Stomach (tissue), 9 donors: Measurements from ENCODE around the gene CYTH3. TPM values are rescaled to one million over a fixed set of nuclear protein-coding genes. Genes with fewer than 3 reads are reported as not detected.

Experiments used
- DNase-seq, 2 donors: peaks; one replicate each; pipeline versions ENCODE4 v3.0.0 to v3.0.0-alpha.2; 2013 to 2019
- H3K27ac ChIP-seq, 5 donors: fragments of 200-600 bp in 4 of 5; sonication (generic) in 4 of 5; one replicate each; pipeline ENCODE4 v1.5.1; 2013 to 2019; ENCODE audit warnings: mild to moderate bottlenecking in 1 of 5, moderate library complexity in 1 of 5
- H3K27me3 ChIP-seq, 3 donors: fragments of 200-600 bp; sonication (generic); one replicate each; pipeline ENCODE4 v1.5.1; 2017 to 2019; ENCODE audit warnings: mixed run types in 1 of 3
- H3K36me3 ChIP-seq, 4 donors: fragments of 200-600 bp; sonication (generic); 1 replicate in 3 of 4; 2 replicates in 1 of 4; pipeline ENCODE4 v1.5.1; 2016 to 2019
- H3K4me1 ChIP-seq, 4 donors: fragments of 200-600 bp; sonication (generic); one replicate each; pipeline ENCODE4 v1.5.1; 2016 to 2019
- H3K4me3 ChIP-seq, 4 donors: fragments of 200-600 bp; sonication (generic) in 3 of 4; one replicate each; pipeline ENCODE4 v1.5.1; 2016 to 2019; ENCODE audit warnings: mild to moderate bottlenecking in 1 of 4
- H3K9me3 ChIP-seq, 4 donors: fragments of 200-600 bp; sonication (generic); one replicate each; pipeline ENCODE4 v1.5.1; 2016 to 2019
- CTCF ChIP-seq, 7 experiments: fragments of 450-650 bp in 4 of 7; fragments of 200-600 bp in 3 of 7; sonication (generic) in 3 of 7; IDR thresholded peaks; one replicate each; pipeline ENCODE4 v1.5.1; 2016 to 2019; ENCODE audit warnings: antibody characterized with exemption in 7 of 7, control low read depth in 2 of 7, mild to moderate bottlenecking in 1 of 7
- EP300 ChIP-seq: sonication (generic); formaldehyde crosslinking; IDR thresholded peaks from one replicate; pipeline ENCODE4 v1.6.1; 2017; ENCODE audit warnings: antibody characterized with exemption
- POLR2A ChIP-seq, 4 donors: fragments of 450-650 bp; IDR thresholded peaks; one replicate each; pipeline ENCODE4 v1.6.1; 2016; ENCODE audit warnings: antibody characterized with exemption in 4 of 4, control low read depth in 2 of 4, mild to moderate bottlenecking in 1 of 4, moderate library complexity in 1 of 4
- POLR2AphosphoS5 ChIP-seq, 3 donors: sonication (generic); formaldehyde crosslinking; IDR thresholded peaks; one replicate each; pipeline ENCODE4 v1.6.1; 2016; ENCODE audit warnings: antibody characterized with exemption in 3 of 3
- WGBS, 5 donors: extraction: QIAGEN DNeasy Blood & Tissue Kit in 3 of 5; methylation state at CpG; one replicate each; pipeline versions ENCODE4 v1.1.5 to v1.1.7; 2013 to 2018; 5-methylcytosine and 5-hydroxymethylcytosine counted together
- intact Hi-C: fragments of 100-400 bp; cut with DNase I; formaldehyde crosslinking; loops from one replicate; pipeline ENCODE4 v1.15.1; 2023; ENCODE audit warnings: low total_unique reads
- polyA plus RNA-seq, 3 donors: library from polyadenylated mRNA; stranded (reverse); fragments of 200-250 nt; gene quantifications; one replicate each; pipeline ENCODE4 v1.2.3, GENCODE V29; 2013
- total RNA-seq, 5 donors: library from RNA; depleted of rRNA; stranded (reverse); fragments of >200 nt; gene quantifications; one replicate each; pipeline versions ENCODE4 v1.1.0 to v1.2.3, GENCODE V29; 2014 to 2016
- donor health status: healthy with polysubstance abuse.
- donor health status: Bipolar disorder and iron deficiency.
- donor health status: healthy.

Gene CYTH3
- total and polyA plus RNA-seq, 8 donors, result 5.1 to 33.8 (median 16.1) TPM

- H3K9me3 ChIP-seq, result no peaks in the 10 kb centered on the region
- no peak overlapping the region for H3K27ac ChIP-seq
- TF ChIP-seq POLR2A (IDR thresholded peaks at IDR 0.05) (no peak), CTCF (IDR thresholded peaks at IDR 0.05) (no peak), EP300 (no peak), POLR2AphosphoS5 (IDR thresholded peaks at IDR 0.05) (no peak)
- 88 to 91% (median 90%) methylated on average over 7 of the region's 7 CpGs for WGBS, 5 donors
- peaks cover 11 to 47% (median 31%) of the 10 kb centered on the region in 4 donors for H3K4me1 ChIP-seq
- H3K36me3 ChIP-seq, result no peaks in the 10 kb centered on the region
- intact Hi-C loops, result no loop called here
- no peak overlapping the region for H3K4me3 ChIP-seq
- no peaks in the 10 kb centered on the region for H3K27me3 ChIP-seq
- no peak for DNase-seq
These were observed 35.4 kb downstream of the CYTH3 start for GRCh38 chr7:6237011-6237410.

GRCh38 chr7:6235029-6235871, 37.2 kb downstream of the CYTH3 start:
- WGBS, 5 donors, result 88 to 93% (median 89%) methylated on average over 15 to 16 of the region's 16 CpGs
- Histone ChIP-seq H3K27ac (no peak overlapping the region), H3K9me3 (no peaks in the 10 kb centered on the region), H3K36me3 (no peaks in the 10 kb centered on the region), H3K27me3 (no peaks in the 10 kb centered on the region), H3K4me1 (peaks cover 11 to 52% (median 35%) of the 10 kb centered on the region in 4 donors), H3K4me3 (no peak overlapping the region)
- intact Hi-C loops, result no loop called here
- DNase-seq, result no peak
- TF ChIP-seq CTCF (IDR thresholded peaks at IDR 0.05) (no peak), EP300 (no peak), POLR2A (IDR thresholded peaks at IDR 0.05) (no peak), POLR2AphosphoS5 (IDR thresholded peaks at IDR 0.05) (no peak)

GRCh38 chr7:6234384-6234783, 38.0 kb downstream of the CYTH3 start:
- no peak overlapping the region for H3K4me3 ChIP-seq
- 87 to 100% (median 94%) methylated on average over 4 to 6 of the region's 6 CpGs for WGBS, 5 donors
- DNase-seq, result no peak
- H3K4me1 ChIP-seq, result peaks cover 14 to 55% (median 38%) of the 10 kb centered on the region in 4 donors
- TF ChIP-seq POLR2AphosphoS5 (IDR thresholded peaks at IDR 0.05) (no peak), CTCF (IDR thresholded peaks at IDR 0.05) (no peak), EP300 (no peak), POLR2A (IDR thresholded peaks at IDR 0.05) (no peak)
- H3K27me3 ChIP-seq, result no peaks in the 10 kb centered on the region
- H3K36me3 ChIP-seq, result no peaks in the 10 kb centered on the region
- H3K9me3 ChIP-seq, result no peaks in the 10 kb centered on the region
- H3K27ac ChIP-seq, result no peak overlapping the region
- intact Hi-C loops, result no loop called here

GRCh38 chr7:6232534-6232933, 39.9 kb downstream of the CYTH3 start:
- peak; percentile 44 to 51 for DNase-seq
- 32 to 71% (median 62%) methylated on average over 8 of the region's 8 CpGs for WGBS, 5 donors
- peaks cover 23 to 62% (median 47%) of the 10 kb centered on the region in 4 donors for H3K4me1 ChIP-seq
- intact Hi-C loops, result no loop called here
- TF ChIP-seq POLR2AphosphoS5 (IDR thresholded peaks at IDR 0.05) (peak in 1 of 3 donors; percentile 5), POLR2A (IDR thresholded peaks at IDR 0.05) (no peak), CTCF (IDR thresholded peaks at IDR 0.05) (no peak), EP300 (no peak)
- no peaks in the 10 kb centered on the region for H3K9me3 ChIP-seq
- peak overlapping the region in 1 of 5 donors; percentile 7 for H3K27ac ChIP-seq
- H3K36me3 ChIP-seq, result no peaks in the 10 kb centered on the region
- no peak overlapping the region for H3K4me3 ChIP-seq
- H3K27me3 ChIP-seq, result no peaks in the 10 kb centered on the region
